K562 (cell line): Measurements from ENCODE around the gene AGFG2. TPM values are rescaled to one million over a fixed set of nuclear protein-coding genes. Genes with fewer than 3 reads are reported as not detected.

Experiments
- BHLHE40 ChIP-seq: IDR thresholded peaks from 2 replicates; pipeline ENCODE4 v1.6.1; 2011; ENCODE audit warnings: low read length, improper control_type of control experiment
- CBFA2T3 ChIP-seq: fragments of 450-650 bp; IDR thresholded peaks from 2 replicates; pipeline ENCODE4 v1.6.1; 2017
- DPF2 ChIP-seq: fragments of 450-650 bp; IDR thresholded peaks from 2 replicates; pipeline ENCODE4 v1.6.1; 2016
- E2F3 ChIP-seq: fragments of 250-450 bp; sonication (Bioruptor Pico); IDR thresholded peaks from 2 replicates; pipeline ENCODE4 v1.4.0; 2020; ENCODE audit warnings: mild to moderate bottlenecking
- ELF1 ChIP-seq: fragments of 200-800 bp; sonication (Bioruptor generic); IDR thresholded peaks from 2 replicates; pipeline ENCODE4 v1.6.1; 2016; ENCODE audit warnings: missing genetic modification characterization, missing compliant biosample characterization
- ESRRA ChIP-seq: fragments of 450-650 bp; IDR thresholded peaks from 2 replicates; pipeline ENCODE4 v1.6.1; 2014; ENCODE audit warnings: low read depth, mild to moderate bottlenecking, moderate library complexity, borderline replicate concordance
- ETV1 ChIP-seq: fragments of 450-650 bp; conservative IDR thresholded peaks from 2 replicates; pipeline ENCODE4 v1.6.1; 2016; ENCODE audit warnings: missing genetic modification characterization, control low read depth, low read depth, missing compliant biosample characterization
- FOXJ2 ChIP-seq: fragments of 200-800 bp; sonication (Bioruptor generic); IDR thresholded peaks from 2 replicates; pipeline ENCODE4 v1.6.1; 2016; ENCODE audit warnings: missing genetic modification characterization, missing compliant biosample characterization
- HCFC1 ChIP-seq: IDR thresholded peaks from 2 replicates; pipeline ENCODE4 v1.6.1; 2012; ENCODE audit warnings: low read depth, low read length, improper control_type of control experiment
- HDGF ChIP-seq: fragments of 450-650 bp; IDR thresholded peaks from 2 replicates; pipeline ENCODE4 v1.6.1; 2016
- HSF4 ChIP-seq: fragments of 250-450 bp; sonication (Bioruptor Pico); IDR thresholded peaks from 2 replicates; pipeline ENCODE4 v2.1.2; 2022; ENCODE audit warnings: mild to moderate bottlenecking, moderate library complexity, borderline replicate concordance
- KDM1A ChIP-seq, 2 experiments: fragments of 450-650 bp; IDR thresholded peaks; 2 replicates each; pipeline ENCODE4 v1.6.1; 2016; ENCODE audit warnings: mild to moderate bottlenecking in 2 of 2
- MYNN ChIP-seq, 2 experiments: sonication (generic); formaldehyde crosslinking in 1 of 2; IDR thresholded peaks; 2 replicates each; pipeline versions ENCODE4 v1.5.0 to v1.6.1; 2016 to 2020; ENCODE audit warnings: antibody characterized with exemption in 1 of 2, missing genetic modification reagents in 1 of 2
- NCOA6 ChIP-seq: fragments of 450-650 bp; IDR thresholded peaks from 2 replicates; pipeline ENCODE4 v1.6.1; 2017; ENCODE audit warnings: mild to moderate bottlenecking
- NFXL1 ChIP-seq: fragments of 450-650 bp; formaldehyde crosslinking; IDR thresholded peaks from 2 replicates; pipeline ENCODE4 v1.4.0; 2021; ENCODE audit warnings: mild to moderate bottlenecking
- PHF21A ChIP-seq: fragments of 450-650 bp; IDR thresholded peaks from 2 replicates; pipeline ENCODE4 v1.6.1; 2017; ENCODE audit warnings: low read depth, borderline replicate concordance
- POLR3A ChIP-seq: IDR thresholded peaks from 2 replicates; pipeline ENCODE4 v1.6.1; 2011; ENCODE audit warnings: borderline replicate concordance, mild to moderate bottlenecking, moderate library complexity; ENCODE audit not compliant: insufficient read length, insufficient read depth; ENCODE audit errors: extremely low read depth
- RBM17 ChIP-seq: fragments of 200-400 bp; formaldehyde crosslinking; IDR thresholded peaks from 2 replicates; pipeline ENCODE4 v1.6.1; 2017; ENCODE audit warnings: low read depth, mild to moderate bottlenecking, low read length, borderline replicate concordance
- RBM25 ChIP-seq: fragments of 200-400 bp; formaldehyde crosslinking; IDR thresholded peaks from 2 replicates; pipeline ENCODE4 v1.6.1; 2018; ENCODE audit warnings: low read length, low read depth, moderate library complexity; ENCODE audit not compliant: severe bottlenecking
- SRSF1 ChIP-seq: fragments of 200-400 bp; formaldehyde crosslinking; IDR thresholded peaks from 2 replicates; pipeline ENCODE4 v1.6.1; 2017; ENCODE audit warnings: mild to moderate bottlenecking, low read depth, low read length, moderate library complexity
- TAF7 ChIP-seq: fragments of 450-650 bp; IDR thresholded peaks from 2 replicates; pipeline ENCODE4 v1.6.1; 2016; ENCODE audit warnings: missing genetic modification characterization, missing compliant biosample characterization
- YBX1 ChIP-seq: fragments of 450-650 bp; IDR thresholded peaks from 2 replicates; pipeline ENCODE4 v1.7.1; 2016; ENCODE audit warnings: mild to moderate bottlenecking
- ZFP1 ChIP-seq: fragments of 450-650 bp; formaldehyde crosslinking; IDR thresholded peaks from 2 replicates; pipeline ENCODE4 v1.4.0; 2020; ENCODE audit warnings: mild to moderate bottlenecking, mixed read lengths
- ZNF146 ChIP-seq: IDR thresholded peaks from one replicate; pipeline ENCODE4 v1.6.1; 2018; ENCODE audit warnings: missing compliant biosample characterization; ENCODE audit not compliant: unreplicated experiment
- polyA plus RNA-seq, 8 experiments: library from polyadenylated mRNA; depleted of rRNA in 4 of 8; stranded (reverse) in 5 of 8; unstranded in 3 of 8; fragments of >200 nt; fragmentation: Nextera tagmentation in 2 of 8; fragmentation: Illumina TruSeq in 1 of 8; extraction: Ambion mirVana in 2 of 8; extraction: Trizol in 1 of 8; gene quantifications; 2 replicates each; pipeline versions ENCODE4 v1.2.1 to v1.2.3, GENCODE V29; 2011 to 2014; ENCODE audit warnings: inconsistent platforms in 1 of 8, missing spikeins in 1 of 8
- total RNA-seq, 7 experiments: library from RNA; depleted of rRNA in 6 of 7; stranded (reverse); fragments of >200 nt in 6 of 7; fragmentation: Illumina TruSeq in 2 of 7; extraction: Trizol in 2 of 7; gene quantifications; 2 replicates each; pipeline versions ENCODE4 v1.2.1 to v1.2.3, GENCODE V29; 2011 to 2021; ENCODE audit warnings: low replicate concordance in 1 of 7
- TF ChIP-seq, protein P1 (sequence below): fragments of 200-800 bp; sonication (Bioruptor generic); IDR thresholded peaks from 2 replicates; pipeline ENCODE4 v1.6.1; 2017; ENCODE audit warnings: missing genetic modification characterization, missing compliant biosample characterization
- TF ChIP-seq, protein P2 (sequence below): sonication (generic); formaldehyde crosslinking; IDR thresholded peaks from 2 replicates; pipeline ENCODE4 v1.8.0; 2022; ENCODE audit warnings: missing genetic modification reagents, mild to moderate bottlenecking, borderline replicate concordance
- TF ChIP-seq, protein P3 (sequence below): fragments of 450-650 bp; formaldehyde crosslinking; IDR thresholded peaks from 2 replicates; pipeline ENCODE4 v1.4.0; 2022; ENCODE audit warnings: mild to moderate bottlenecking, moderate library complexity

AGFG2 gene
- total and polyA plus RNA-seq, 9 of the 15 experiments (the other 6 are each of a cell fraction or from before 2014, with no cell fraction given): 0.31 to 23.1 (median 6.5) TPM

DNA sequence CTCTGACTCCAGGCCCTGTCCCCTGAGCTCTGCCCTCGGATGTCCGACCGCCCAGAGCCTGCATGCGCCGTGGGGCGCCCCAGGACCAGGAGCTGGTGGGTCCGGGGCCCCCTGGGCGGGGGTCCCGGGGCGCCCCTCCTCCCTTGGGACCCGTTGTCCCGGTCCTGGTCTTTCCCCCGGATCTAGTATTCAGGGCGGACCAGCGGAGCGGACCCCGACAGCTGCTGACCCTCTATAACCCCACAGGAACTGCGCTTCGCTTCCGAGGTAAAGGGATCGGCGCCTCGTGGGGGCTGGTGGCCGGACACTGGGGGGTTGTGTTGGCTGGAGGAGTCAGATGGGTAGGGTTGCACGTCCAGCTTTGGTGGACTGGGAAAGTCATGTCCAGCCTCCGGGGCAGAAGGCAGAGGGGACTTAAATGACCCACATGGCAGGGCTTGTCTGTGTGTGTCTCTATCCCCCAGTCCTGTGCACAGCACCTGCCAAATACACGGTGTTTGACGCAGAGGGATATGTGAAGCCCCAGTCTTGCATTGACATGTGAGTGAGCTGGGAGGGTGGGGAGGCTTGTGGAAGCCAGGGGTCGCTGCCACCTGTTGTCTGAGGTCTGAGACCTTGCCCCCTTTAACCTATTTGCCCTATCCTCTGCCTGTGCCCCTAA is 73.9 kb downstream of the AGFG2 start (continued):
- TF ChIP-seq, protein P1, sequence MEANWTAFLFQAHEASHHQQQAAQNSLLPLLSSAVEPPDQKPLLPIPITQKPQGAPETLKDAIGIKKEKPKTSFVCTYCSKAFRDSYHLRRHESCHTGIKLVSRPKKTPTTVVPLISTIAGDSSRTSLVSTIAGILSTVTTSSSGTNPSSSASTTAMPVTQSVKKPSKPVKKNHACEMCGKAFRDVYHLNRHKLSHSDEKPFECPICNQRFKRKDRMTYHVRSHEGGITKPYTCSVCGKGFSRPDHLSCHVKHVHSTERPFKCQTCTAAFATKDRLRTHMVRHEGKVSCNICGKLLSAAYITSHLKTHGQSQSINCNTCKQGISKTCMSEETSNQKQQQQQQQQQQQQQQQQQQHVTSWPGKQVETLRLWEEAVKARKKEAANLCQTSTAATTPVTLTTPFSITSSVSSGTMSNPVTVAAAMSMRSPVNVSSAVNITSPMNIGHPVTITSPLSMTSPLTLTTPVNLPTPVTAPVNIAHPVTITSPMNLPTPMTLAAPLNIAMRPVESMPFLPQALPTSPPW (CRISPR knock-in tag): no peak
- TF ChIP-seq FOXJ2: no peak
- no peak for TF ChIP-seq SRSF1
- TF ChIP-seq YBX1: no peak
- TF ChIP-seq, protein P2, sequence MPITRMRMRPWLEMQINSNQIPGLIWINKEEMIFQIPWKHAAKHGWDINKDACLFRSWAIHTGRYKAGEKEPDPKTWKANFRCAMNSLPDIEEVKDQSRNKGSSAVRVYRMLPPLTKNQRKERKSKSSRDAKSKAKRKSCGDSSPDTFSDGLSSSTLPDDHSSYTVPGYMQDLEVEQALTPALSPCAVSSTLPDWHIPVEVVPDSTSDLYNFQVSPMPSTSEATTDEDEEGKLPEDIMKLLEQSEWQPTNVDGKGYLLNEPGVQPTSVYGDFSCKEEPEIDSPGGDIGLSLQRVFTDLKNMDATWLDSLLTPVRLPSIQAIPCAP: no peak
- TF ChIP-seq POLR3A: no peak
- TF ChIP-seq ELF1 (tag): no peak
- TF ChIP-seq HDGF: 0 out of 2 replicates have a peak, but pooled peaks have one; percentile 10
- no peak for TF ChIP-seq ETV1 (tag)
- TF ChIP-seq ZNF146 (CRISPR knock-in tag): no peak
- no peak for TF ChIP-seq KDM1A (IDR thresholded peaks at IDR 0.05)
- TF ChIP-seq ZFP1 (CRISPR knock-in tag): no peak
- TF ChIP-seq RBM17: no peak
- no peak for TF ChIP-seq TAF7
- no peak for TF ChIP-seq PHF21A
- TF ChIP-seq HCFC1: no peak
- 0 out of 2 replicates have a peak, but pooled peaks have one; percentile 4 for TF ChIP-seq BHLHE40
- TF ChIP-seq E2F3: no peak
- TF ChIP-seq MYNN (IDR thresholded peaks at IDR 0.05): no peak
- TF ChIP-seq MYNN (CRISPR knock-in tag; IDR thresholded peaks at IDR 0.05): no peak
- no peak for TF ChIP-seq HSF4 (CRISPR knock-in tag)
- no peak for TF ChIP-seq DPF2
- TF ChIP-seq NCOA6: no peak
- no peak for TF ChIP-seq RBM25
- TF ChIP-seq, protein P3, sequence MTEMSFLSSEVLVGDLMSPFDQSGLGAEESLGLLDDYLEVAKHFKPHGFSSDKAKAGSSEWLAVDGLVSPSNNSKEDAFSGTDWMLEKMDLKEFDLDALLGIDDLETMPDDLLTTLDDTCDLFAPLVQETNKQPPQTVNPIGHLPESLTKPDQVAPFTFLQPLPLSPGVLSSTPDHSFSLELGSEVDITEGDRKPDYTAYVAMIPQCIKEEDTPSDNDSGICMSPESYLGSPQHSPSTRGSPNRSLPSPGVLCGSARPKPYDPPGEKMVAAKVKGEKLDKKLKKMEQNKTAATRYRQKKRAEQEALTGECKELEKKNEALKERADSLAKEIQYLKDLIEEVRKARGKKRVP (CRISPR knock-in tag): no peak
- no peak for TF ChIP-seq NFXL1
- no peak for TF ChIP-seq CBFA2T3
- TF ChIP-seq ESRRA: no peak
